HepG2 (cell line): ENCODE results near the gene SPACA9. TPM values are rescaled to one million over a fixed set of nuclear protein-coding genes. Genes with fewer than 3 reads are reported as not detected.
A peak's percentile ranks its signal among the peaks of the same experiment; 100 is the strongest.

Source experiments
- ATF7 ChIP-seq, 2 experiments: fragments of 450-650 bp in 1 of 2; sonication (generic) in 1 of 2; formaldehyde crosslinking in 1 of 2; IDR thresholded peaks; 2 replicates each; pipeline versions ENCODE4 v1.4.0 to v1.6.1; 2016 to 2020; ENCODE audit warnings: antibody characterized with exemption in 1 of 2, mild to moderate bottlenecking in 1 of 2, missing genetic modification reagents in 1 of 2
- CEBPB ChIP-seq: IDR thresholded peaks from 2 replicates; pipeline ENCODE4 v1.6.1; 2011; ENCODE audit warnings: low read depth, low read length, improper control_type of control experiment, borderline replicate concordance
- FOXA1 ChIP-seq, 2 experiments: fragments of 450-650 bp in 1 of 2; sonication (generic) in 1 of 2; formaldehyde crosslinking in 1 of 2; IDR thresholded peaks; 2 replicates each; pipeline versions ENCODE4 v1.4.0 to v1.6.1; 2016 to 2020; ENCODE audit warnings: missing genetic modification reagents in 1 of 2
- FOXA3 ChIP-seq: IDR thresholded peaks from 2 replicates; pipeline ENCODE4 v1.6.1; 2016; ENCODE audit warnings: missing genetic modification reagents, missing compliant biosample characterization
- HNF4A ChIP-seq: sonication (generic); formaldehyde crosslinking; IDR thresholded peaks from 2 replicates; pipeline ENCODE4 v1.4.0; 2020; ENCODE audit warnings: missing genetic modification reagents
- PATZ1 ChIP-seq: sonication (generic); formaldehyde crosslinking; IDR thresholded peaks from 2 replicates; pipeline ENCODE4 v1.4.0; 2020; ENCODE audit warnings: missing genetic modification reagents
- PAXIP1 ChIP-seq: sonication (generic); formaldehyde crosslinking; conservative IDR thresholded peaks from 2 replicates; pipeline ENCODE4 v1.4.0; 2020; ENCODE audit warnings: mild to moderate bottlenecking, missing genetic modification reagents, moderate library complexity
- PITX1 ChIP-seq: sonication (generic); formaldehyde crosslinking; IDR thresholded peaks from 2 replicates; pipeline ENCODE4 v1.5.1; 2020; ENCODE audit warnings: mild to moderate bottlenecking, missing genetic modification reagents
- ZNF577 ChIP-seq: sonication (generic); formaldehyde crosslinking; IDR thresholded peaks from 2 replicates; pipeline ENCODE4 v1.4.0; 2020; ENCODE audit warnings: mild to moderate bottlenecking, low read depth, missing genetic modification reagents, borderline replicate concordance
- ZNF782 ChIP-seq: sonication (generic); formaldehyde crosslinking; IDR thresholded peaks from 2 replicates; pipeline ENCODE4 v1.4.0; 2020; ENCODE audit warnings: missing genetic modification reagents, mild to moderate bottlenecking, borderline replicate concordance
- polyA plus RNA-seq, 8 experiments: library from polyadenylated mRNA; depleted of rRNA in 3 of 8; stranded (reverse) in 7 of 8; unstranded in 1 of 8; fragments of >200 nt; fragmentation: Illumina TruSeq in 4 of 8; extraction: Trizol in 4 of 8; gene quantifications; 2 replicates each; pipeline versions ENCODE4 v1.2.1 to v1.2.3, GENCODE V29; 2011 to 2016; ENCODE audit warnings: low read depth in 4 of 8, missing spikeins in 1 of 8, mixed read lengths in 1 of 8; ENCODE audit not compliant: insufficient read depth in 1 of 8
- total RNA-seq, 5 experiments: library from RNA; depleted of rRNA; stranded (reverse); fragments of >200 nt; fragmentation: Illumina TruSeq; extraction: Trizol; gene quantifications; 2 replicates each; pipeline ENCODE4 v1.2.3, GENCODE V29; 2016; ENCODE audit warnings: low read depth in 1 of 5

Gene SPACA9
- total and polyA plus RNA-seq, 2 of the 13 experiments (the other 11 are each of a cell fraction or from before 2014, with no cell fraction given) = 0.15 to 0.38 TPM

- TF ChIP-seq PATZ1 (CRISPR knock-in tag) (peak; percentile 62; the same call in 1 of the 2 replicates), CEBPB (peak; percentile 12; the same call in 1 of the 2 replicates), FOXA3 (CRISPR knock-in tag) (0 out of 2 replicates have a peak, but pooled peaks have one; percentile 43), PAXIP1 (peak; percentile 54), ZNF782 (CRISPR knock-in tag) (no peak), PITX1 (no peak), ATF7 (IDR thresholded peaks at IDR 0.05) (no peak), ATF7 (CRISPR knock-in tag; IDR thresholded peaks at IDR 0.05) (no peak), FOXA1 (IDR thresholded peaks at IDR 0.05) (no peak), FOXA1 (CRISPR knock-in tag; IDR thresholded peaks at IDR 0.05) (peak; percentile 63), HNF4A (CRISPR knock-in tag) (peak; percentile 48), ZNF577 (CRISPR knock-in tag) (no peak)
- TF ChIP-seq, all 625 proteins: peak for 11
Measured at GRCh38 chr9:132885720-132886333, 7.1 kb downstream of the SPACA9 start (continued).
